ENCODE results near the gene MCCC1.

Gene MCCC1

DNA sequence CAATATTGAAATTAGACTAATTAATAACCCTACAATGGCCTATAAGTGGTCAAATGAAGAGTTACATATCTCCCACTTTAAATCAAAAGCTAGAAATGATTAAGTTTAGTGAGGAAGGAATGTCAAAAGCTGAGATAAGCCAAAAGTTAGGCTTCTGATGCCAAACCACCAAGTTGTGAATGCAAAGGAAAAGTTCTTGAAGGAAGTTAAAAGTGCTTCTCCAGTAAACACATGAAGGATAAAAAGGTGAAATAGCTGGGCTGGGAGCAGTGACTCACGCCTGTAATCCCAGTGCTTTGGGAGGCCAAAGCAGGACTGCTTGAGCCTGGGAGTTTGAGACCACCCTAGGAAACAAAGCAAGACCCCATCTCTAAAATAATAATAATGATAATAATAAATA lies 72.0 kb downstream of the MCCC1 start:
- DNase-seq (ENCODE audit: low spot score) = no peak
- H3K4me3 ChIP-seq = no peak overlapping the region
- H3K27ac ChIP-seq = no peak overlapping the region
- no peak for TF ChIP-seq CTCF (IDR thresholded peaks at IDR 0.05)

- no peak for DNase-seq (ENCODE audit: low spot score)
- Histone ChIP-seq H3K27ac (no peak overlapping the region), H3K4me3 (no peak overlapping the region)
- no peak for TF ChIP-seq CTCF (IDR thresholded peaks at IDR 0.05)
Measured at GRCh38 chr3:183022936-183023516, 76.3 kb downstream of the MCCC1 start.

DNA sequence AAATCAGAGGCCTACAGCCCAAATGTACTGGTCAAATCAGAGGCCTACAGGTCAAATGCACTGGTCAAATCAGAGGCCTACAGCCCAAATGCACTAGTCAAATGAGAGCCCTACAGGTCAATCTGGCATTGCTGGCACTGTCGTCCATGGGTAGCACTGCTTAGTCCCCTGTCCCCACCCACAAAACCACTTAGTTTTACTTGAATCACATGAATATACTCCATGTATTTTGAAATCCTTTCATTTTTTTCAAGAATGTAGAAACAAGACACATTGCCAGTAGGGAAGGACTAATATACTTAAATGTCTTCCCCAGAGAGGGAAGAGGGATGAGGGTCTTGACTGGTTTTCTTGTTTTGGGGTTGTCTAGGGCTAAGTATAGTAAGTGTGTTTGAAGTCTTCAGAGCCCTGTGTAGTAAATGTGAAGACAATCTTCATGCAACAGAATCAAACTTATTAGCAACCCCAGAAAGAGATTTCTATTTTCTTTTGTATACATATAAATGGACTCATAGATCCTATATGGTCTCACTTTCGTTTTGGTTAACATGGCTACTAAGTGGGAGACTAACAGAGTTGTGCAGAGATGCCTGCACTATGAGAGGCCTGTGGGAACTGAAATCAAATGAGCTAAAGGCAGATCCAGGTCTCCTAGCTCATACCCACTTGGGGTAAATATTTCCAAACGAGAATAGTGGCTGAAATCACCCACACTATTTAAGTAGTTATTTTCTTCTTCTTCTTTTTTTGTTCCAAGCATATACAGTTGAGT lies 80.7 kb downstream of the MCCC1 start:
- H3K4me3 ChIP-seq = no peak overlapping the region
- no peak overlapping the region for H3K27ac ChIP-seq
- no peak for DNase-seq (ENCODE audit: low spot score)
- TF ChIP-seq CTCF (IDR thresholded peaks at IDR 0.05) = no peak

DNA sequence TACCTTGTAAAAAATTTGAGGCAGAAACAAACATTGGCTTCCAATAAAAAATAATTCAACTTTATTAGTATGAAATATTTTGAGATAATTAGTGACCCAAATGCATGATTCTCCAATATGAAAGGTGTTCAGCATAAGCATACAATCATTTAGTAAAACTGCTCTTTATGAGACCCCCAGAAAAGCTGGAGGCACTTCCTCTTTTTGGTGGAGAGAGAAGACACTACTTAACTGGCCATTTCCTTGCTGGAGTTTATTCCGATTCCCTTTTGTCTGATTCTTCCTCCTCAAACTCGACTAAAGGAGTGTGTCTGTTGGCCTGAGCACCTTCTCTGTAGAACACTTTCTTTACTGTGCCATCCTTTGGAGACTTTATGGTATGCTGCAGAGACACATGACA lies 84.1 kb downstream of the MCCC1 start:
- DNase-seq (ENCODE audit: low spot score) = no peak
- H3K4me3 ChIP-seq = no peak overlapping the region
- no peak overlapping the region for H3K27ac ChIP-seq
- TF ChIP-seq CTCF (IDR thresholded peaks at IDR 0.05) = no peak

- H3K4me3 ChIP-seq = no peak overlapping the region
- no peak overlapping the region for H3K27ac ChIP-seq
- TF ChIP-seq CTCF (IDR thresholded peaks at IDR 0.05) = no peak
- no peak for DNase-seq (ENCODE audit: low spot score)
Measured at GRCh38 chr3:183013856-183014255, 85.4 kb downstream of the MCCC1 start.

DNA sequence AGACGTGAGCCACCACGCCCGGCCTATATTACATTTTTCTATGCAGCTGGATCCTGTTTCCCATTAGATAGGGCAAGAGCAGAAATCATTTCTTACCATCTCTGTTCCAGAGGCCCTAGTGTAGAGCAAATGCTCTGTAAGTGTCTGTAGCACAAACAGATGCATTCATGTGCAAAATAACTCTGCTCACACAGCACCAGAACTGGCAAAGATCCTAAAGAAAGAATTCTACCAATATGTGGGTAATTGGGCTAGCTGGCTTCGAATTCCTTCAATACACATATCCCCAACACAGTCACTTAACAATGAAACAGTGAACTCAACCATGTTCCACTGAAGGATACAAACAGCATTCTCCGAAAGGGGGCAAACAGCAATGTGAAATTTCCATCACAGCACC lies 86.2 kb downstream of the MCCC1 start:
- Histone ChIP-seq H3K27ac (no peak overlapping the region), H3K4me3 (no peak overlapping the region)
- no peak for DNase-seq (ENCODE audit: low spot score)
- TF ChIP-seq CTCF (IDR thresholded peaks at IDR 0.05) = no peak

GRCh38 chr3:183008800-183009199 lies 90.5 kb downstream of the MCCC1 start:
- DNase-seq (ENCODE audit: low spot score) = no peak
- no peak overlapping the region for H3K27ac ChIP-seq

More at GRCh38 chr3:183008800-183009199, 90.5 kb downstream of the MCCC1 start:
- no peak overlapping the region for H3K4me3 ChIP-seq
- TF ChIP-seq CTCF (IDR thresholded peaks at IDR 0.05) = no peak

All from coronary artery (tissue), 2 donors.